A673 (cell line): Measurements from ENCODE around the gene LMNB1. TPM values are rescaled to one million over a fixed set of nuclear protein-coding genes. Genes with fewer than 3 reads are reported as not detected.

ENCODE experiments used
- BruUV-seq: library from RNA; stranded (reverse); fragments of 400-500 nt; replicated peaks from 2 replicates; lab custom pipeline; 2021; lab: Mats Ljungman, UMichigan
- CTCF ChIA-PET: fragments of 300-600 bp; sonication (Branson Sonifier 250); formaldehyde crosslinking; loops from one replicate; lab custom pipeline; 2022; ENCODE audit warnings: antibody characterized with exemption; lab: Charles Lee
- POLR2A ChIA-PET: fragments of 300-600 bp; sonication (Branson Sonifier 250); formaldehyde crosslinking; loops from one replicate; lab custom pipeline; 2022; ENCODE audit warnings: antibody characterized with exemption; ENCODE audit not compliant: low non-redundant PET; lab: Charles Lee
- DNase-seq: peaks from one replicate; pipeline ENCODE4 v3.0.0-alpha.2; 2015; ENCODE audit warnings: low spot score
- H3K27ac ChIP-seq: fragments of 200-600 bp; sonication (generic); 2 replicates; pipeline ENCODE4 v1.5.1; 2016; ENCODE audit warnings: mixed run types, low read depth, mild to moderate bottlenecking, mixed read lengths, antibody characterized with exemption, low read length; ENCODE audit not compliant: poor library complexity, severe bottlenecking
- H3K27me3 ChIP-seq: fragments of 200-600 bp; sonication (generic); replicated peaks from 2 replicates; pipeline ENCODE4 v1.6.1; 2017; ENCODE audit warnings: mixed run types, low read depth, mild to moderate bottlenecking, mixed read lengths, antibody characterized with exemption, low read length; ENCODE audit not compliant: insufficient read depth, poor library complexity
- H3K36me3 ChIP-seq: fragments of 200-600 bp; sonication (generic); 2 replicates; pipeline ENCODE4 v1.6.1; 2016; ENCODE audit warnings: mixed run types, mild to moderate bottlenecking, mixed read lengths, antibody characterized with exemption, low read length; ENCODE audit not compliant: insufficient read depth, poor library complexity, severe bottlenecking
- H3K4me1 ChIP-seq: fragments of 200-600 bp; sonication (generic); 2 replicates; pipeline ENCODE4 v1.6.1; 2017; ENCODE audit warnings: mixed run types, mild to moderate bottlenecking, mixed read lengths, antibody characterized with exemption, low read length; ENCODE audit not compliant: insufficient read depth, poor library complexity, severe bottlenecking
- H3K4me3 ChIP-seq: fragments of 200-600 bp; sonication (generic); 2 replicates; pipeline ENCODE4 v1.5.1; 2016; ENCODE audit warnings: low read depth, mixed run types, mild to moderate bottlenecking, mixed read lengths, low read length; ENCODE audit not compliant: poor library complexity, severe bottlenecking
- H3K9me3 ChIP-seq: fragments of 200-600 bp; sonication (generic); 2 replicates; pipeline ENCODE4 v1.6.1; 2016; ENCODE audit warnings: mixed run types, low read depth, mild to moderate bottlenecking, mixed read lengths, antibody characterized with exemption, low read length; ENCODE audit not compliant: poor library complexity, severe bottlenecking
- EZH2 ChIP-seq: fragments of 200-600 bp; sonication (generic); IDR thresholded peaks from 2 replicates; pipeline ENCODE4 v1.6.1; 2017; ENCODE audit warnings: borderline replicate concordance, low read depth, mild to moderate bottlenecking, mixed read lengths, antibody characterized with exemption, low read length; ENCODE audit not compliant: poor library complexity, severe bottlenecking
- intact Hi-C: fragments of 100-400 bp; cut with micrococcal nuclease; formaldehyde crosslinking; loops from one replicate; pipeline ENCODE4 v1.10.0; 2022; ENCODE audit not compliant: unreplicated experiment
- total RNA-seq: library from RNA; stranded (reverse); gene quantifications from 2 replicates; pipeline ENCODE4 v1.2.3, GENCODE V29; 2021
- TF ChIP-seq, protein P1 (sequence below): fragments of 300-800, 200-600 bp; sonication (generic); conservative IDR thresholded peaks from 2 replicates; pipeline ENCODE4 v1.5.1; 2017; ENCODE audit warnings: low read depth, mild to moderate bottlenecking, antibody characterized with exemption, low read length, moderate library complexity, mixed read lengths

The LMNB1 gene
- total RNA-seq, 1 experiment from 2014 or later = 267 TPM

DNA sequence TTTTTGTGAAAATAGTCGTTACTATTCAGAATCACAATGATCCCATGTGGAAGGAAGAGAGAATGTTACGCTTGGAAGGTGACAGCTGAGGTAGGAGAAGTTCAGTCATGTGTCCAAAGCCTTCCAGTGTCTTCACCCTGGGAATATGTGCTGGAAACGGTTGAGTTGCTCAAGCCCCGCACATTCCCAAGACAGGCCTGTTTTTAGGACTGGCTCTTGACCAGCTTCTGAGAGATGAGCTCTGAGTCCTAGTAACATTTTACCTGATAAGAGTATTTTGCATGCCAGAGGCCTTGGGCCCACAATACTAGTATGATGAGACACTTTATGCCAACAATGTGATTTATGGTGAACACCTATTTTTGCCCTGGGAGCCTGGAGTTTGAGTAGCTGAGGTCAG is 101.7 kb downstream of the LMNB1 start:
- peaks cover 14% of the 10 kb centered on the region for H3K4me1 ChIP-seq
- BruUV-seq = no TSS peak
- no peaks in the 10 kb centered on the region for H3K36me3 ChIP-seq
- POLR2A ChIA-PET = no interaction called here
- intact Hi-C loops = no loop called here
- TF ChIP-seq, protein P1, sequence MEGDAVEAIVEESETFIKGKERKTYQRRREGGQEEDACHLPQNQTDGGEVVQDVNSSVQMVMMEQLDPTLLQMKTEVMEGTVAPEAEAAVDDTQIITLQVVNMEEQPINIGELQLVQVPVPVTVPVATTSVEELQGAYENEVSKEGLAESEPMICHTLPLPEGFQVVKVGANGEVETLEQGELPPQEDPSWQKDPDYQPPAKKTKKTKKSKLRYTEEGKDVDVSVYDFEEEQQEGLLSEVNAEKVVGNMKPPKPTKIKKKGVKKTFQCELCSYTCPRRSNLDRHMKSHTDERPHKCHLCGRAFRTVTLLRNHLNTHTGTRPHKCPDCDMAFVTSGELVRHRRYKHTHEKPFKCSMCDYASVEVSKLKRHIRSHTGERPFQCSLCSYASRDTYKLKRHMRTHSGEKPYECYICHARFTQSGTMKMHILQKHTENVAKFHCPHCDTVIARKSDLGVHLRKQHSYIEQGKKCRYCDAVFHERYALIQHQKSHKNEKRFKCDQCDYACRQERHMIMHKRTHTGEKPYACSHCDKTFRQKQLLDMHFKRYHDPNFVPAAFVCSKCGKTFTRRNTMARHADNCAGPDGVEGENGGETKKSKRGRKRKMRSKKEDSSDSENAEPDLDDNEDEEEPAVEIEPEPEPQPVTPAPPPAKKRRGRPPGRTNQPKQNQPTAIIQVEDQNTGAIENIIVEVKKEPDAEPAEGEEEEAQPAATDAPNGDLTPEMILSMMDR = no peak
- TF ChIP-seq EZH2 = no peak
- H3K4me3 ChIP-seq = no peak overlapping the region
- H3K9me3 ChIP-seq = no peaks in the 10 kb centered on the region
- H3K27ac ChIP-seq = no peak overlapping the region
- H3K27me3 ChIP-seq = no peaks in the 10 kb centered on the region
- CTCF ChIA-PET = no interaction called here
- no peak for DNase-seq

- H3K9me3 ChIP-seq = no peaks in the 10 kb centered on the region
- BruUV-seq = no TSS peak
- ChIA-PET CTCF (no interaction called here), POLR2A (no interaction called here)
- H3K4me1 ChIP-seq = peaks cover 6% of the 10 kb centered on the region
- H3K27me3 ChIP-seq = no peaks in the 10 kb centered on the region
- no peak for DNase-seq
- H3K36me3 ChIP-seq = no peaks in the 10 kb centered on the region
- H3K27ac ChIP-seq = no peak overlapping the region
- TF ChIP-seq EZH2 = no peak
- TF ChIP-seq, protein P1 = no peak
- intact Hi-C loops = no loop called here
- no peak overlapping the region for H3K4me3 ChIP-seq
These were observed 105.1 kb downstream of the LMNB1 start for GRCh38 chr5:126881821-126882600.

DNA sequence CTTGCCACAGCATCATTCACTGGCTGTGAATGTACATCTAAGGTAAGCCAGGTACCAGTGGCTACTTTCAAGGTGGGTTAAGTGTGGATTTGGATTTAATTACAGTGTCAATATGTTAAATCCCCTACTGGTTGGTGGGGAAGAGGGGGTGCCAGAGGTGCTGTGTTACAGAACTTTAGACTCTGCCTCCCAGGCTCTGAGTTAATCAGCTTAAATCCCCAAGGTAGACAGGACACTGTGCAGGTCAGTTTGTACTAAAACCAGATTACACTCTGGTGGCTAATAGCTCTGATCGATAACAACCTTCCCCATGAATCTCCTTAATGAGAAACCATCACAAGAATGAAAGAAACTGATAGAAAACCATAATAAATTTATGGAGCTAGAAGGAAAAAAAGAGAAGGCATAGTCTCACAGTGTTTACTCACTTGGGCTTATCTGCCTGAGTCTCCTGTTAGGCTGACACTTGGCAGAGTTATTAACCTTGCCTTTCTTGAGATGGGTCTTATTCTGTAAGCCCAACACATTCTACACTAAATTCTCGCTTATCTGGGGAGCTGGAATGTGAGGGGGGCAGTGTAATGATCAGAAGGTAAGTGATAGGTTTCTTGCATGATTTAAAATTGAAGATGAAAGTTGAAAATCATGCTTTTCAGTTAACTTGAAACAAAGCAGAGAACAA is 106.8 kb downstream of the LMNB1 start:
- no peak overlapping the region for H3K4me3 ChIP-seq
- TF ChIP-seq, protein P1 = no peak
- no peak for TF ChIP-seq EZH2
- H3K36me3 ChIP-seq = no peaks in the 10 kb centered on the region
- no peak overlapping the region for H3K27ac ChIP-seq
- no peaks in the 10 kb centered on the region for H3K27me3 ChIP-seq
- H3K4me1 ChIP-seq = peaks cover 7% of the 10 kb centered on the region
- H3K9me3 ChIP-seq = no peaks in the 10 kb centered on the region
- ChIA-PET POLR2A (no interaction called here), CTCF (no interaction called here)
- BruUV-seq = no TSS peak
- intact Hi-C loops = no loop called here
- no peak for DNase-seq
